Right kidney (tissue), 1 donor: Measurements from ENCODE around the gene FRK.
"Not testable (repeated sequence)": the region's sequence is repeated elsewhere in the genome, so short reads cannot be mapped to it uniquely, and the experiment has no call there.

ENCODE experiments used
- DNase-seq: peaks from one replicate; pipeline ENCODE4 v3.0.0-alpha.2; 2016

The FRK gene

DNA sequence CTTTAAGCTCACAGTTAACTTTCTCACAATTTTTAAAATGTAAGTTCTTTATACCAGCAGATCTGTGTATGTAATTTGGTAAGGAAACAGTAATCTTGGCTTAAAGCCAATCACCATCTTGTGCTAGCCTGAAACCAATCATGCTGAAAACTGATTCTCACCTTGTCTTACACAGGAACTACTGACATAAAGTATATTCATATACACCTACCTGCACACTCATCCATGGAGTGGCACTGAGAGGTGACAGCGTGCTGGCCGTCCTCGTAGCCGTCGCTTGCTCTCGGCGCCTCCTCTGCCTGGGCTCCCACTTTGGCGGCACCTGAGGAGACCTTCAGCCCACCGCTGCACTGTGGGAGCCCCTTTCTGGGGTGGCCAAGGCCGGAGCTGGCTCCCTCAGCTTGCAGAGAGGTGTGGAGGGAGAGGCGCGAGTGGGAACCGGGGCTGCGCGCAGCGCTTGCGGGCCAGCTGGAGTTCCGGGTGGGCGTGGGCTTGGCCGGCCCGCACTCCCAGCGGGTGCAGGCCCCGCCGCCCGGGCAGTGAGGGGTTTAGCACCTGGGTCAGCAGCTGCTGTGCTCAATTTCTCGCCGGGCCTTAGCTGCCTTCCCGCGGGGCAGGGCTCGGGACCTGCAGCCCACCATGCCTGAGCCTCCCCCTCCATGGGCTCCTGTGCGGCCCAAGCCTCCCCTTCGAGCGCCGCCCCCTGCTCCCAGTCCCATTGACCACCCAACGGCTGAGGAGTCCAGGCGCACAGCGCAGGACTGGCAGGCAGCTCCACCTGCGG is 171.8 kb downstream of the FRK start:
- DNase-seq, result not testable (repeated sequence)

DNA sequence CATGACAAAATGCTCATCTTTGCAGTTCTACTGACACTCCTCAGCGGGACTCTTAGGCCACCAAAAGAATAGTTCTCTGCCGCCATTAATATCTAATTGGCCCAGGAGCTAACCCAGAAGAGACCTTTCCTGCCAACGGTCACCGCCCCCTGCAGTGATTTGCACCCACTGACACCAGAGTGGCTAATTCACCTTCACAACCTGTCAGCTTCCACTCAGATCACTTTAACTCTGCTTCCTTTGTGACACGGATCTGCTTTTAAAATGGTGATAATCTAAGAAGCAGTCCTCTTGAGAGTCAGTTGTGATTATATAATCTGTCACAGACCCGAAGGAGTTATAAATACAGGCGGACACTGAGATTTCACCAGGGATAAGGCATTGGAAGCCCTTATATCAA is 172.8 kb downstream of the FRK start:
- DNase-seq, result no peak

DNA sequence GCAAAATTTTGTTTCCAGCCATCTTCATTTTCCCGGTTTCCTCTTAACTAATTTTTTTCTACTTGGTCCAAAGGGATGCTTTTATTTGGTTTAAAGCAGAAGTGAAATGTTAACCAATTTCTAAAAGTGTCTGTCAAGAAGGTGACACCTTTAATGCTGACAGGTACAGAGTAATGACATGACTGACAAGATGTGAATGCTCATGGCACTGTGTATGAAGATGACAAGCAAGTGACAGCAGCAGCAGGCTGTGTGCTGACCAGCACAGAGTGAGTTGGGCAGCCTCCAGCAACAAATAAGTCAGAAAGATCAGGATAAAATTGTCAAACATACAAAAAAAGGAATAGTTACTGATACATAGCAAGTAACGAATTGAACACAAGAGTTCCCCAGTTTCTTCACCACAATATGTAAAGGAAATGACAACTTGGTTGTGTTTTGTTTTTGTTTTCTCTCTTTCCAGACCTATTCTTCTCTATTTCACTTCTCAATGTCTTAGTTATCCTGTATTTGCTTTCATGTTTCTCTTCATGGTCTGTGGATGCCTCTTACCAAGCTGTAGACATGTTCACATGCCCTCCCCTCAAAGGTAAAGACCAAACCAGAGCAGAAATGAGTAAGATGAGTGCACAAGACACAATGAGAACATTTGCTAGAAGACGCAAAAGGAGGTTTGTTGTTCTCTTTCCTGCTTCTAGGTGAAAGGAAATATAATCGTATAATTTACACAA is 174.9 kb downstream of the FRK start:
- no peak for DNase-seq

DNA sequence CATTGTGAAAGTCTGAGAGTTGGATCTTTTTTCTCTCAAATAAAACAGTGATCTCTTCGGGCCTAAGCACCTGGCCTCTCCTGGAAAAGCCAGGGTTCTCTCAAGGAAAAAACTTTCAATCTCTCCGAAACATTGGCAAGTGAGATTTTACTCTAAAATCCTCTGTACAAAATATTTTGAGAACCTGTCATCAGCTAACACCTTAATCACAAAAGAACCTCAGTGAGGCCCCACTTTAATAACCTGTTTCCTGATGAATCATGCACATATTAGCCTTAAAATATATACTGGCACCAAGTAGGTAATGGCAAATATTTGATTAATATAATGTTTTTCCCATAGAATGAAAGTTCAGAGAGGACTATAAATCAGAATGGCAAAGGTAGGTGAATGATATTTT is 177.9 kb downstream of the FRK start:
- DNase-seq, result no peak

DNA sequence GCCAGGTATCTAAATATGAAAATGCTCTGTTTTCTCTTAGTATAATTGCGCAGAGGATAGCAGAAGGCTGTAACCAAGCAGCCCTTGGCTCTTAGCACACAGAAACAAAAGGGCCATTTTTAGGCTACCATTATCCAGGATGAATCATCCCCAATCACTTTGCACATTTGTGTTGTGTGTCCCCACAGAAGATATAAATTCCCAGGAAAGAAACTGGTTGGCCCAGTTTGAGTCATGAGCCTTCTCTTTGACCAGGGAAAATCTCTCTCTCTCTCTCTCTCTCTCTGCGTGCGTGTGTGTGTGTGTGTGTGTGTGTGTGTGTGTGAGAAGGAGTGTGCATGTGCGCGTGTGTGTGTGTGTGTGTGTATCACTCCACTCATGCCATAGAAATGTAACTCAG is 178.5 kb downstream of the FRK start:
- no peak for DNase-seq
